OCI-LY7 (cell line): Measurements from ENCODE around the gene NDUFV2.

Experiments
- EZH2phosphoT487 ChIP-seq: fragments of 200-600 bp; sonication (generic); IDR thresholded peaks from 2 replicates; pipeline ENCODE4 v1.6.1; 2018; ENCODE audit warnings: low read depth, borderline replicate concordance, mild to moderate bottlenecking, mixed run types, antibody characterized with exemption, low read length, moderate library complexity, mixed read lengths
- TF ChIP-seq, protein P1 (sequence below): fragments of 200-600 bp; sonication (generic); conservative IDR thresholded peaks from 2 replicates; pipeline ENCODE4 v1.5.1; 2014; ENCODE audit warnings: mild to moderate bottlenecking, antibody characterized with exemption, low read length, moderate library complexity, mixed read lengths

DNA sequence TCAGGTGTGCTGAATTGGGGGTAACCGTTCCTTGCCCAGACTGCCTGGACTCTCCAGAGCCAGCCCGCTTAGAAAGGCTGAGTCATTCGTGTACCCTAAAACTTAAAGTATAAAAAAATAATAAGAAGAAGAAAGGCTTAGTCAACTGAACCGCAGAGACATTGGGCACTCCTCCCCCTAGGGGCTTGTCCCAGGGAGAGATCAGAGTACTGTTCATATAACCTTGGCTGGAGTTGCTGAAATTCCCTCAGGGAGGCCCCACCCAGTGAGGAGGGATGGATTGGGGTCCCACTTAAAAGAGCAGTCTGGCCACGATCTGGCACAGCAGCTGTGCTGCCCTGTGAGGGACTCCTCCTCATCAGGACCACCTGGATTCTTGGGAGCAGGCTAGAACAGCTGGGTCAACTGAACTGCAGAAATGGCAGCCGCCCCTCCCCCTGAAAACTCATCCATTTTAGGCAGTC lies 71.3 kb downstream of the NDUFV2 start:
- TF ChIP-seq, protein P1, sequence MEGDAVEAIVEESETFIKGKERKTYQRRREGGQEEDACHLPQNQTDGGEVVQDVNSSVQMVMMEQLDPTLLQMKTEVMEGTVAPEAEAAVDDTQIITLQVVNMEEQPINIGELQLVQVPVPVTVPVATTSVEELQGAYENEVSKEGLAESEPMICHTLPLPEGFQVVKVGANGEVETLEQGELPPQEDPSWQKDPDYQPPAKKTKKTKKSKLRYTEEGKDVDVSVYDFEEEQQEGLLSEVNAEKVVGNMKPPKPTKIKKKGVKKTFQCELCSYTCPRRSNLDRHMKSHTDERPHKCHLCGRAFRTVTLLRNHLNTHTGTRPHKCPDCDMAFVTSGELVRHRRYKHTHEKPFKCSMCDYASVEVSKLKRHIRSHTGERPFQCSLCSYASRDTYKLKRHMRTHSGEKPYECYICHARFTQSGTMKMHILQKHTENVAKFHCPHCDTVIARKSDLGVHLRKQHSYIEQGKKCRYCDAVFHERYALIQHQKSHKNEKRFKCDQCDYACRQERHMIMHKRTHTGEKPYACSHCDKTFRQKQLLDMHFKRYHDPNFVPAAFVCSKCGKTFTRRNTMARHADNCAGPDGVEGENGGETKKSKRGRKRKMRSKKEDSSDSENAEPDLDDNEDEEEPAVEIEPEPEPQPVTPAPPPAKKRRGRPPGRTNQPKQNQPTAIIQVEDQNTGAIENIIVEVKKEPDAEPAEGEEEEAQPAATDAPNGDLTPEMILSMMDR: no peak
- no peak for TF ChIP-seq EZH2phosphoT487
